Left ventricle myocardium inferior (tissue), 1 donor: Measurements from ENCODE around the gene IGFN1. TPM values are rescaled to one million over a fixed set of nuclear protein-coding genes. Genes with fewer than 3 reads are reported as not detected.

Experiments
- DNase-seq: peaks from one replicate; pipeline ENCODE4 v3.0.0-alpha.2; 2020
- H3K27ac ChIP-seq: fragments of 200-600 bp; replicated peaks from 2 replicates; pipeline ENCODE4 v1.8.0; 2021
- H3K27me3 ChIP-seq: fragments of 200-600 bp; 2 replicates; pipeline ENCODE4 v1.8.0; 2021; ENCODE audit warnings: low read depth
- H3K36me3 ChIP-seq: fragments of 200-600 bp; 2 replicates; pipeline ENCODE4 v1.8.0; 2021
- H3K4me1 ChIP-seq: fragments of 200-600 bp; 2 replicates; pipeline ENCODE4 v1.8.0; 2021
- H3K4me3 ChIP-seq: fragments of 200-600 bp; 2 replicates; pipeline ENCODE4 v1.8.0; 2021; ENCODE audit warnings: mild to moderate bottlenecking, moderate library complexity
- H3K9me3 ChIP-seq: fragments of 200-600 bp; replicated peaks from 2 replicates; pipeline ENCODE4 v1.8.0; 2021
- intact Hi-C: fragments of 100-400 bp; cut with micrococcal nuclease; formaldehyde crosslinking; loops from one replicate; pipeline ENCODE4 v1.11.0; 2022
- total RNA-seq: library from RNA; stranded (reverse); fragmentation: NEBNext Ultra II Directional; extraction: Animal tissue kit (Norgen Biotek cat#: 25700); gene quantifications from one replicate; pipeline ENCODE4 v1.2.1, GENCODE V29; 2021
- TF ChIP-seq, protein P1 (sequence below): fragments of 200-600 bp; IDR thresholded peaks from 2 replicates; pipeline ENCODE4 v1.8.0; 2021; ENCODE audit warnings: antibody characterized with exemption, mild to moderate bottlenecking, borderline replicate concordance
- donor health status: DM: no; HTN: yes; CAD: no; lungs with severe emphysema.

IGFN1 gene
- total RNA-seq, 1 donor from 2014 or later = not detected

DNA sequence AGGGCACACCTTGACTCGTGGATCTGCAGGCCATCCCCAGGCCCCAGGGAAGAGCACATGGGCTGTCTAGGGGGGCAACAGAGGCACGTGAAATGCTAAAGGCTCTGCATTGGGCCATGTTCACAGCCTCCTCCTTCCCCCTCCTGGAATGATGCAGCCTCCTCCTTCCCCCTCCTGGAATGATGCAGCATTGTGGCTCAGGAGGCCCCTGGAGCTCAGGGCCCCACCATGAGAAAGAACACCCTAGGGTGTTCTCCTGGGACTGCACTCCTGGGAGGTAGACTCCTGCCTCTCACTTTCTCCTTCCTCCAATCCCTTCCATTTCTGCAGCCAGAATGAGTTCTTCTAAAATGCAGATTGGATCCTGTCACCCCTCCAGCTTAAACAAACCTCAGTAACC, 1.5 kb upstream of the IGFN1 start:
- H3K4me3 ChIP-seq = no peak overlapping the region
- peaks cover 34% of the 10 kb centered on the region for H3K27me3 ChIP-seq
- H3K9me3 ChIP-seq = no peaks in the 10 kb centered on the region
- no peak for DNase-seq
- intact Hi-C loops = no loop called here
- no peaks in the 10 kb centered on the region for H3K4me1 ChIP-seq
- TF ChIP-seq, protein P1, sequence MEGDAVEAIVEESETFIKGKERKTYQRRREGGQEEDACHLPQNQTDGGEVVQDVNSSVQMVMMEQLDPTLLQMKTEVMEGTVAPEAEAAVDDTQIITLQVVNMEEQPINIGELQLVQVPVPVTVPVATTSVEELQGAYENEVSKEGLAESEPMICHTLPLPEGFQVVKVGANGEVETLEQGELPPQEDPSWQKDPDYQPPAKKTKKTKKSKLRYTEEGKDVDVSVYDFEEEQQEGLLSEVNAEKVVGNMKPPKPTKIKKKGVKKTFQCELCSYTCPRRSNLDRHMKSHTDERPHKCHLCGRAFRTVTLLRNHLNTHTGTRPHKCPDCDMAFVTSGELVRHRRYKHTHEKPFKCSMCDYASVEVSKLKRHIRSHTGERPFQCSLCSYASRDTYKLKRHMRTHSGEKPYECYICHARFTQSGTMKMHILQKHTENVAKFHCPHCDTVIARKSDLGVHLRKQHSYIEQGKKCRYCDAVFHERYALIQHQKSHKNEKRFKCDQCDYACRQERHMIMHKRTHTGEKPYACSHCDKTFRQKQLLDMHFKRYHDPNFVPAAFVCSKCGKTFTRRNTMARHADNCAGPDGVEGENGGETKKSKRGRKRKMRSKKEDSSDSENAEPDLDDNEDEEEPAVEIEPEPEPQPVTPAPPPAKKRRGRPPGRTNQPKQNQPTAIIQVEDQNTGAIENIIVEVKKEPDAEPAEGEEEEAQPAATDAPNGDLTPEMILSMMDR = no peak
- H3K27ac ChIP-seq = no peak overlapping the region
- H3K36me3 ChIP-seq = no peaks in the 10 kb centered on the region

DNA sequence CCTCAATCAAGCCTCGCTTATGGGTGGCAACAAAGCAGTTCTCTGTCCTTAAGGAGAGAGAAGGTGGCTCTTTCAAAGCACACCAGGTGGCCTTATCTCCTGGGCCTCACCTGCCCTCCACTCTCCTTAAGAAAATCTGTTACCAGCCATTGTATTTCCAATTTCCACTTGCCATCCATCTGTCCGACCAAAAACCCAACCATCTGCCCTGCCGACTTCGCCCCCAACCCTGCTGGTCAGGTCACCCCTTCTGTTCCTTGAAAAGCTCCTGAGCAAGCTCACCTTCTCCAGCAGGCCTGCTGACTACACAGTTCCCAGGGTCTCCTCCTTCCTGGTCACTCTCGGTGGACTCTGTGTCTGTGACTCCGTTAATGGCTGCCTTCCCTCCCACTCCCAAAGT, 619 bp upstream of the IGFN1 start:
- Histone ChIP-seq H3K4me1 (no peaks in the 10 kb centered on the region), H3K4me3 (no peak overlapping the region), H3K36me3 (no peaks in the 10 kb centered on the region), H3K27me3 (peaks cover 34% of the 10 kb centered on the region), H3K9me3 (no peaks in the 10 kb centered on the region), H3K27ac (no peak overlapping the region)
- intact Hi-C loops = no loop called here
- TF ChIP-seq, protein P1 = no peak
- DNase-seq = no peak

DNA sequence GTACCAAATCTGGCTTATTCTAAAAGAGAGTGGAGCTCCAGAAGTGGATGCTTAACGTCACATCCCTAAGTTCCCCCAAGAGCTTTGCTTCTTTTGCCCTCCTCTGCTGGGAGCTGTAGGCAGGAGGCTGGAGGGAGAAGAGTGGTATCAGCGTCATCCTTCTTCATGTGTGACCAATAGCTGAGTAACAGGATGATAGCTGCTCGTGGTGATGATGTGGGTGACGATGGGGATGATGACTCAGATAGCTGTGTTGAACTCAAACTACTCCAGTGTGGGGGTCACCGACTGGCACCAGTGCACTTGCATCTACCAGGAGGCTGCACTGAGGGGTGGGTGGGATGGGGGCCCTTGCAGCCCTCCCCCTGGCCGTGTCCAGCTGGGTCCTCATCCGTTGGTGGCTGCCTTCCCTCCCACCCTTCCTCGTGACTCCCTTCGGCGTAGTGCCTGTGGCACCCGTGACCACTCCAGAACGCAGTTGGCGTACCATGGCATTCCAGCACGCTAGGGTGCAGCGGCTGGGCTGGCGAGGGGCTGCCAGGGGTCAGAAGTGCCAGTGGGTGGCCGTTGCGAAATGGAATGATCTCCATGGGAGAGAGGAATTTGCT, 1.1 kb downstream of the IGFN1 start:
- H3K9me3 ChIP-seq = no peaks in the 10 kb centered on the region
- H3K27me3 ChIP-seq = peaks cover 34% of the 10 kb centered on the region
- no peak for DNase-seq
- H3K36me3 ChIP-seq = no peaks in the 10 kb centered on the region
- H3K4me1 ChIP-seq = no peaks in the 10 kb centered on the region
- TF ChIP-seq, protein P1 = no peak
- no peak overlapping the region for H3K27ac ChIP-seq
- H3K4me3 ChIP-seq = no peak overlapping the region
- intact Hi-C loops = no loop called here

DNA sequence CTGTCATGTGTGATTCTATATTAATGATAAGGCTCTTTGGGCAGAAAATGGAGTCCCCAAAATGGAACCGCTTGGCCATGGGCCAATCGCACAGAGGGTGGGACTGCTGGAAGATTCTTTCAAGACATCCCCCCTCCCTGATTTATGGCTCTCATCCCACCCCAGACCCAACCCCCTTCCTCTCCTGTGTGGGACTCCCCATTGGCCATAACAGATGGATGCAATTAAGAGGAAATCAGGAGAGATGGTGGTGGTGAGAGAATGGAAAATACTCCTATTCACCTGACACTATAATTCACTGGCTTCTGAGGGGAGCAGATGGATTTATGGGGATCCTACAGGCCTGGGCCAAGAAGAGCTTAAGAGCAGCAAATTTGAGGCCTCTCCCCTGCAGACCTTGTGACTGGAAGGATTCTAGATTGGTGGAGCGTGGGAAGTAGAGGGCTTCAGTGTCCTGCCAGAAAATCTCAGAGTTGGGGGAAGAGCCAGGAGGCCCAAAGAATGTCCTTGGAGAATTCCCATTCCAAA, 1.7 kb downstream of the IGFN1 start:
- Histone ChIP-seq H3K4me1 (no peaks in the 10 kb centered on the region), H3K9me3 (no peaks in the 10 kb centered on the region), H3K27me3 (peaks cover 34% of the 10 kb centered on the region), H3K36me3 (no peaks in the 10 kb centered on the region), H3K4me3 (no peak overlapping the region), H3K27ac (no peak overlapping the region)
- TF ChIP-seq, protein P1 = no peak
- intact Hi-C loops = no loop called here
- DNase-seq = no peak

DNA sequence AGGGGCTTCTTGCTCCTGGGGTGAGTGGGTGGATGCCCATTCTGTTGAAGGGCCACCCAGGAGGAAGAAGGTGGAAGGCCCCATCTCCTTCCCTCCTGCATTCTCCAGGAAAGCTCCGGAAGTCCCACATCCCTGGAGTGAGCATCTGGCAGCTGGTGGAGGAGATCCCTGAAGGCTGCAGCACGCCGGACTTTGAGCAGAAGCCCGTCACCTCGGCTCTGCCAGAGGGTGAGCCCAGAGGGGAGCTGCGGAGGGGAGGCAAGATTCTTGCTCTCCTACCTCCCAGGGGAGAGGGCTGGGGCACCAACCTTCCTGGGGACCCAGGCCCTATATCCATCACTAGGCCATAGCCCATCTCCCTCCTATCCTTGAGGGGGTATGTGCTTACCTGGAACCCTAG, 3.4 kb downstream of the IGFN1 start:
- intact Hi-C loops = no loop called here
- no peaks in the 10 kb centered on the region for H3K9me3 ChIP-seq
- H3K36me3 ChIP-seq = no peaks in the 10 kb centered on the region
- H3K4me1 ChIP-seq = no peaks in the 10 kb centered on the region
- H3K27ac ChIP-seq = no peak overlapping the region
- TF ChIP-seq, protein P1 = no peak
- H3K4me3 ChIP-seq = no peak overlapping the region
- DNase-seq = no peak
- H3K27me3 ChIP-seq = peaks cover 34% of the 10 kb centered on the region
